Putamen (tissue), 1 donor: ENCODE measurements around the gene PTPRT.

Experiments
- DNase-seq: peaks from one replicate; pipeline ENCODE4 v3.0.0-alpha.2; 2016; ENCODE audit warnings: low spot score

The PTPRT gene

GRCh38 chr20:42043921-42044320 lies 1145.8 kb downstream of the PTPRT start:
- no peak for DNase-seq

GRCh38 chr20:42041000-42041565 lies 1148.6 kb downstream of the PTPRT start:
- DNase-seq = no peak

GRCh38 chr20:42027746-42028268 lies 1161.9 kb downstream of the PTPRT start:
- DNase-seq = no peak

DNA sequence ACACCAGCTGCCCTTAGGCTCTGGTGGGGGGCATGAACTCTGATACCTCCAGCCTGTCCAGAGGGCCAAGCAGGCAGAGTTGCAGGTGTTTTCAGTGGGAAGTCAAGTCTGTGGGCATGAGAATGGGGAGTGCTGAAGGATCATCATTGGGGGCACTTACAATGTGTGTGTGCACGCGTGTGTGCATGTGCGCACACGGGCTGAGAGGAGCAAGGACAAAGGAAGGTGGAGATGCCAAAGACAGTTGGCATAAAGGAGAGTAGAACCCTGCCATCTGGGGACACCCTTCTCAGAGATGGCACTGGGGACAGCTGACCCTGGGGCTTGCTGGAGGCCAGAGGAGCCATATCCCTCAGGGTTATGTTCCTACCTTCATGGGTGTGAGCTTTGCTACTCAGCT lies 1163.1 kb downstream of the PTPRT start:
- DNase-seq = no peak

DNA sequence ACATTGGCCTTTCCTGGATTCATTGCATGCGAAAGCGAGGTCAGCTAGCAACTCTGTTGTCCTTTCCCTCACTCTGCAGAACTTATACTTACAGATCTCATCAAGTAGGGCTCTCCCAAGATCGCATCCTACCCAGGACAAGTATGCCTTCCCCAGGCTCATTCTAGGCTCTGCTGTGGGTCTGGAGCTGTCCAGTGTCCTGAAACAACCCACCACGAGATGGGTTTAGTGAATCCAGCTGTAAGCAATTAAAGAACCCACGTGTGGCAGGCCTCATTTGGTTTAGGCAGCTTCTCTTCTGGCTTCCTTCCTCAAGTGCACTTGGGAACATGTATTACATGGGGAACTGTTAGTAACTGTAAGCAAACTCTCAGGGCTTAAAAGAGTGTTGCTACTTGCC lies 1165.1 kb downstream of the PTPRT start:
- DNase-seq = no peak
